Suprapubic skin (tissue), 4 donors: ENCODE results near the gene SRSF9. TPM values are rescaled to one million over a fixed set of nuclear protein-coding genes. Genes with fewer than 3 reads are reported as not detected.

Experiments used
- DNase-seq, 2 donors: peaks; one replicate each; pipeline ENCODE4 v3.0.0-alpha.2; 2019; ENCODE audit warnings: low spot score in 2 of 2
- H3K27ac ChIP-seq: fragments of 200-600 bp; sonication (generic); one replicate; pipeline ENCODE4 v1.5.1; 2019
- H3K27me3 ChIP-seq: fragments of 200-600 bp; sonication (generic); one replicate; pipeline ENCODE4 v1.5.1; 2019
- H3K36me3 ChIP-seq: fragments of 200-600 bp; sonication (generic); one replicate; pipeline ENCODE4 v1.5.1; 2019
- H3K4me1 ChIP-seq: fragments of 200-600 bp; sonication (generic); one replicate; pipeline ENCODE4 v1.5.1; 2019
- H3K4me3 ChIP-seq: fragments of 200-600 bp; sonication (generic); one replicate; pipeline ENCODE4 v1.5.1; 2019; ENCODE audit warnings: mild to moderate bottlenecking
- H3K9me3 ChIP-seq: fragments of 200-600 bp; sonication (generic); one replicate; pipeline ENCODE4 v1.5.1; 2019
- EP300 ChIP-seq: sonication (generic); formaldehyde crosslinking; IDR thresholded peaks from one replicate; pipeline ENCODE4 v1.6.1; 2017; ENCODE audit warnings: antibody characterized with exemption
- POLR2A ChIP-seq, 2 donors: fragments of 450-650 bp; IDR thresholded peaks; one replicate each; pipeline ENCODE4 v1.6.1; 2017; ENCODE audit warnings: antibody characterized with exemption in 2 of 2, mild to moderate bottlenecking in 2 of 2, moderate library complexity in 2 of 2
- POLR2AphosphoS5 ChIP-seq, 3 donors: sonication (generic); formaldehyde crosslinking; IDR thresholded peaks; one replicate each; pipeline ENCODE4 v1.6.1; 2017; ENCODE audit warnings: antibody characterized with exemption in 3 of 3
- WGBS: methylation state at CpG from one replicate; pipeline ENCODE4 v1.1.5; 2018; 5-methylcytosine and 5-hydroxymethylcytosine counted together
- total RNA-seq, 4 donors: library from RNA; depleted of rRNA; stranded (reverse); fragments of >200 nt; gene quantifications; one replicate each; pipeline ENCODE4 v1.1.0, GENCODE V29; 2016
- TF ChIP-seq, protein P1 (sequence below), 2 donors: fragments of 200-600 bp in 1 of 2; fragments of 450-650 bp in 1 of 2; sonication (generic) in 1 of 2; IDR thresholded peaks; one replicate each; pipeline ENCODE4 v1.5.1; 2016 to 2019; ENCODE audit warnings: antibody characterized with exemption in 2 of 2, mild to moderate bottlenecking in 1 of 2, moderate library complexity in 1 of 2

The SRSF9 gene
- total RNA-seq, 4 donors from 2014 or later = 51.5 to 98.5 (median 73.0) TPM

DNA sequence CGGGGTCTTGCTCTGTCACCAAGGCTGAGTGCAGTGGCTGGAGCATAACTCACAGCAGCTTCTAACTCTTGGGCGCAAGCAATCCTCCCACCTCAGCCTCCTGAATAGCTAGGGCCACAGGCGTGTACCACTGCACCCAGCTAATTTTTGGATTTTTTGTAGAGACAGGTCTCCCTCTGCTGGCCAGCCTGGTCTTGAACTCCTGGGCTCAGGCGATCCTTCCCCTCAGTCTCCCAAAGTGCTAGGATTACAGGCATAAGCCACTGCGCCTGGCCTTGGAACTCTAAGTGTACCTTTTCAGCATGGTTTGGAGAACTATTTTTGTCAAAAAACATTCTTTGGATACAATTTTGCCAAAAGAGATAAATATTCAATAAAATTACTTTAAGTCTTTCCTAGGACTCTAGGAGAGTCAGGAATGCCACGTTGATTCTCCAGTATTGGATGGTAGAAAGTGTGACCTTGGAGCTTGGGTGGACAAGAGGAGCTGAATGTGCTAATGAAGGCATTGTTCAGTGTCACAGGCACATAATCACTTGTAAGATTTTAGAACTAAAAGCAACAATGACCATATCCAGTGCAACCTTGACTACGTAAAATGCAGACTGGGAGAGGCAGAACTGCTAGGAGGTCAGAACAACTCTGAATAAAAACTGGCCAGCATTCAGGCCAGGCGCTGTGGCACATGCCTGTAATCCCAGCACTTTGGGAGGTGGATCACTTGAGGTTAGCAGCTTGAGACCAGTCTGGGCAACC lies 2.8 kb downstream of the SRSF9 start:
- Histone ChIP-seq H3K27ac (no peak overlapping the region), H3K36me3 (peaks cover 43% of the 10 kb centered on the region), H3K9me3 (no peaks in the 10 kb centered on the region), H3K27me3 (no peaks in the 10 kb centered on the region), H3K4me1 (peaks cover 40% of the 10 kb centered on the region), H3K4me3 (no peak overlapping the region)
- WGBS = 59% methylated on average over 8 of the region's 8 CpGs
- TF ChIP-seq, protein P1, sequence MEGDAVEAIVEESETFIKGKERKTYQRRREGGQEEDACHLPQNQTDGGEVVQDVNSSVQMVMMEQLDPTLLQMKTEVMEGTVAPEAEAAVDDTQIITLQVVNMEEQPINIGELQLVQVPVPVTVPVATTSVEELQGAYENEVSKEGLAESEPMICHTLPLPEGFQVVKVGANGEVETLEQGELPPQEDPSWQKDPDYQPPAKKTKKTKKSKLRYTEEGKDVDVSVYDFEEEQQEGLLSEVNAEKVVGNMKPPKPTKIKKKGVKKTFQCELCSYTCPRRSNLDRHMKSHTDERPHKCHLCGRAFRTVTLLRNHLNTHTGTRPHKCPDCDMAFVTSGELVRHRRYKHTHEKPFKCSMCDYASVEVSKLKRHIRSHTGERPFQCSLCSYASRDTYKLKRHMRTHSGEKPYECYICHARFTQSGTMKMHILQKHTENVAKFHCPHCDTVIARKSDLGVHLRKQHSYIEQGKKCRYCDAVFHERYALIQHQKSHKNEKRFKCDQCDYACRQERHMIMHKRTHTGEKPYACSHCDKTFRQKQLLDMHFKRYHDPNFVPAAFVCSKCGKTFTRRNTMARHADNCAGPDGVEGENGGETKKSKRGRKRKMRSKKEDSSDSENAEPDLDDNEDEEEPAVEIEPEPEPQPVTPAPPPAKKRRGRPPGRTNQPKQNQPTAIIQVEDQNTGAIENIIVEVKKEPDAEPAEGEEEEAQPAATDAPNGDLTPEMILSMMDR (IDR thresholded peaks at IDR 0.05) = peak in 1 of 2 donors; percentile 36
- no peak for TF ChIP-seq EP300
- DNase-seq = no peak

DNA sequence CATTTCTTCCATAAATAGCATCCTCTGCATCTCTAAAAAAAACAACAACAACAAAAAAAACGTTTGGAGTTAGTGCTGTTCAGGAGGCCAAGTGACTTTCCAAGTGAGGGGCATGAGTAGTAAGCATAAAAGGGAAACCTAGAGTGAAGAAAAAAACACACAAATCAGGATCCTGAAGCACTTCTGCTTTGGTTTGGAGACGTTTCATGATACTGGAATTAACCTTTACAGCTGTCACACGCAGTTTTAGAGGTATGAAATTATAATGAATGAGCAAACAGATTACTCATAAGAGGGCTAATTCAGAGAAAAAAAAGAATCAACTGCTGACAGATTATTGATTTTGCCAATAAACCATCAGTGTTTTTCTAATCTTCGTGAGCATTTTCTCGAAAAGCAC lies 3.8 kb downstream of the SRSF9 start:
- no peaks in the 10 kb centered on the region for H3K27me3 ChIP-seq
- TF ChIP-seq, protein P1 (IDR thresholded peaks at IDR 0.05) = no peak
- no peak for TF ChIP-seq POLR2AphosphoS5 (IDR thresholded peaks at IDR 0.05)
- no peak for TF ChIP-seq POLR2A (IDR thresholded peaks at IDR 0.05)
- no peak for TF ChIP-seq EP300
- no peaks in the 10 kb centered on the region for H3K9me3 ChIP-seq
- H3K4me3 ChIP-seq = no peak overlapping the region
- DNase-seq = no peak
- H3K27ac ChIP-seq = no peak overlapping the region
- 44% methylated on average over 5 of the region's 5 CpGs for WGBS
- peaks cover 50% of the 10 kb centered on the region for H3K36me3 ChIP-seq
- H3K4me1 ChIP-seq = peaks cover 36% of the 10 kb centered on the region

DNA sequence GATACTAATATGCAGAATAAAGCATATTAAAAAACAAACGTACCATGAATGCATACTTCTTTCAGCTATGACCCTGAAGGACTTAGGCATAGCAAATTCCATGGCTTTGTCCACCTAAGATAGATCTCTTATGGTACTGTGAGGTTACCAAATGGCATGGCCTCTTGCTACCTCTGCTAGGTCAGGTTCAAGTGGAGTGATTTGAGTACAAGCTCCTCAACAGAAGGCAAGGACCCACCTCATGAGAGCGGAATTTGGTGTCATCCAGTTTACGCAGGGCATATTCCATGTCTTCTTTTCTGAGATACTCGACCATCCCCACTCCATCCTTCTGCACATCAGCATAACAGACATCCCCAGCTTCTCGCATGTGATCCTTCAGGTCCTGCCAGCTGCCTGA lies 5.8 kb downstream of the SRSF9 start:
- Histone ChIP-seq H3K27me3 (no peaks in the 10 kb centered on the region), H3K4me1 (peaks cover 25% of the 10 kb centered on the region), H3K4me3 (no peak overlapping the region), H3K9me3 (no peaks in the 10 kb centered on the region), H3K36me3 (peaks cover 69% of the 10 kb centered on the region), H3K27ac (no peak overlapping the region)
- DNase-seq = peak in 1 of 2 donors; percentile 28
- 84% methylated on average over 5 of the region's 5 CpGs for WGBS
- TF ChIP-seq, protein P1 (IDR thresholded peaks at IDR 0.05) = no peak
- no peak for TF ChIP-seq POLR2AphosphoS5 (IDR thresholded peaks at IDR 0.05)
- no peak for TF ChIP-seq EP300
- TF ChIP-seq POLR2A (IDR thresholded peaks at IDR 0.05) = no peak

DNA sequence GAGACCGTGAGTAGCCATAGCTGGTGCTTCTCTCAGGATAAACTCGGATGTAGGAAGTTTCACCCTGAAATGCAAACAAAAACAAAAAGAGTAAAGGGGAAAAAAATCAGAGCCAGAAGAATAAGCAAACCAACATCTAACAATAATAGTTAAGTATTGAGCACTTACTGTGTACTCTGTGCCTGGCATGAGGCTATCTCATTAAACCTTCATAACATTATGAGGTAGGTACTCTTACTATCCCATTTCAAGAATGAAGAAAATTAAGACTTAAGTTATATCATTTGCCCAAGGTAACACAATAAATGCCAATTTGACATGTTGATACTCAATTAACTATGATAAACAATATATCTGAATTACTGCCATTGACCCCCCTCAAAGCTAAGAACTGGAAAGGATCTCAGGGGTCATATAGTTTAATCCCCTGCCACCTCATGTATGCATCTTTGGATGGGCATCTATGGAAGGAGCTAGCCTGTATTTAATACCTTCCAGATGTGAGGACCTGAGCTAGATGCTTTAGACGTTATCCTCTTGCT lies 7.4 kb downstream of the SRSF9 start:
- no peak overlapping the region for H3K4me3 ChIP-seq
- no peak for DNase-seq
- H3K36me3 ChIP-seq = peaks cover 85% of the 10 kb centered on the region
- H3K27ac ChIP-seq = no peak overlapping the region
- TF ChIP-seq POLR2AphosphoS5 (IDR thresholded peaks at IDR 0.05) (no peak), POLR2A (IDR thresholded peaks at IDR 0.05) (no peak), EP300 (no peak)
- TF ChIP-seq, protein P1 (IDR thresholded peaks at IDR 0.05) = no peak
- H3K4me1 ChIP-seq = peaks cover 11% of the 10 kb centered on the region
- 71% methylated on average over 3 of the region's 3 CpGs for WGBS
- no peaks in the 10 kb centered on the region for H3K9me3 ChIP-seq
- no peaks in the 10 kb centered on the region for H3K27me3 ChIP-seq

DNA sequence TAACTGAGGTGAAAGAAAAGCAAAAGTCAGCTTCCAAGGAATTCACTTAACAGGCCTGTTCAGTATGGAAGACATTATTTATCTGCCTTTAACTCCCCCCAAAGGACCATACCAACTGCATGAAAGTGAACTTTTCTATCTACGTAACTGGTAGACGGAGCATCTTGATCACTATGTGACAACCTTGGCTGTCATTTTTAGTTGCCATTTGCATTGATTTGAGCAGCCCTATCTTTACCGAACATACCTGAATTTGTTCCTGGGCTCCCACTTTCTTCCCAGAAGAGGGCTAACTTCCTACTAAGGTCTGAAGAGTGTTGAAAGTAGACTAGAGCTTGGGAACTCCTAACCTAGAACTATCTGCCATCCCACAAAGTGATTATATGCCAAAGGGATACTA lies 9.4 kb downstream of the SRSF9 start:
- Histone ChIP-seq H3K4me1 (no peaks in the 10 kb centered on the region), H3K27me3 (no peaks in the 10 kb centered on the region), H3K4me3 (no peak overlapping the region), H3K9me3 (no peaks in the 10 kb centered on the region), H3K27ac (no peak overlapping the region), H3K36me3 (peaks cover 92% of the 10 kb centered on the region)
- DNase-seq = no peak
- 94% methylated on average over 3 of the region's 3 CpGs for WGBS
- TF ChIP-seq, protein P1 (IDR thresholded peaks at IDR 0.05) = no peak
- TF ChIP-seq POLR2AphosphoS5 (IDR thresholded peaks at IDR 0.05) = no peak
- no peak for TF ChIP-seq POLR2A (IDR thresholded peaks at IDR 0.05)
- no peak for TF ChIP-seq EP300
